NT2/D1 (cell line): Measurements from ENCODE around the gene FXYD3.

Experiments used
- SUZ12 ChIP-seq: IDR thresholded peaks from 2 replicates; pipeline ENCODE4 v1.6.1; 2011; ENCODE audit not compliant: insufficient read length, insufficient read depth; ENCODE audit errors: extremely low read depth
- YY1 ChIP-seq: IDR thresholded peaks from 2 replicates; pipeline ENCODE4 v1.6.1; 2011; ENCODE audit not compliant: insufficient read length, insufficient read depth

DNA sequence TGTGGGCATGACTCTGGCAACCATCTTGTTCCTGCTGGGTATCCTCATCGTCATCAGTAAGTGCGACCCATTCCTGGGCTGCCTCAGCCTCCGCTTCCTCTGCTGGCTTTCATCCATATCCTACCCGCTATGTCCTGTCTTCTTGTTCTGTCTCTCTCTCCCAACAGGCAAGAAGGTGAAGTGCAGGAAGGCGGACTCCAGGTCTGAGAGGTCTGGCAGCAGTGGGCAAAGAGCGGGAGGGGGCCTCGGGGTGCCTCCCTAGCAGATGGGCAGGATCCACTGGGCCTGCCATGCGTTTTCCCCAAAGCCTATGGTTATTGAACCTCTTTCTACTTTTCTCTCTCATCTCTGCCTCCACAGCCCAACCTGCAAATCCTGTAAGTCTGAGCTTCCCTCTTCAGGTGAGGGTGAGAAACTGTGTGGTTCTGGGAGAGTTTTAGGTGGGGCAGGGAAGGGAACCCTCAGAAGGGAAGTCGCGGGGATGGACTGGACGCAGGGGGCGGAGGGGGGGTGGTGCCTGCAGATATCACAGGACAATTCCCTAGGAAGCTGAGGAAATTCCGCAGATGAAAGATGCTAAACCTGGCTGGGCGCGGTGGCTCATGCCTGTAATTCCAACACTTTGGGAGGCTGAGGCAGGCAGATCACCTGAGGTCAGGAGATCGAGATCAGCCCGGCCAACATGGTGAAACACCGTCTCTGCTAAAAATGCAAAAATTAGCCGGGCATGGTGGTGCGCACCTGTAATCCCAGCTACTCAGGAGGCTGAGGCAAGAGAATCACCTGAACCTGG is 35.8 kb downstream of the FXYD3 start:
- no peak for TF ChIP-seq SUZ12
- no peak for TF ChIP-seq YY1
